ENCODE results near the gene DIRAS1. TPM values are rescaled to one million over a fixed set of nuclear protein-coding genes. Genes with fewer than 3 reads are reported as not detected.

Gene DIRAS1
- total and polyA plus RNA-seq, 2 of the 8 experiments (the other 6 are each of a cell fraction or from before 2014, with no cell fraction given), result 20.2 to 22.3 TPM

GRCh38 chr19:2675892-2676291 is 45.3 kb downstream of the DIRAS1 start:
- Histone ChIP-seq H3K23me2 (ENCODE audit: low read depth, low read length) (no peaks in the 10 kb centered on the region), H2BK5ac (ENCODE audit: low read depth, low read length) (no peak overlapping the region), H2BK12ac (ENCODE audit: low read depth, low read length) (no peak overlapping the region), H3K27me3 (replicated peaks in 1 of 4; ENCODE audit: control insufficient read depth in 3 of 4, extremely low read depth in 1 of 4, insufficient read depth in 3 of 4, low read length in 3 of 4) (no peaks in the 10 kb centered on the region; a peak in 2 of 7 replicates), H3K18ac (ENCODE audit: extremely low read depth, low read length) (no peak overlapping the region), H4K20me1 (replicated peaks in 1 of 2; ENCODE audit: control insufficient read depth in 1 of 2, insufficient read depth in 2 of 2, low read length in 2 of 2) (peaks cover 1 to 3% of the 10 kb centered on the region in 2 experiments), H2AK5ac (ENCODE audit: low read depth, low read length) (no peak overlapping the region), H4K8ac (ENCODE audit: extremely low read depth, insufficient read depth, low read length) (no peak overlapping the region), H3K36me3 (ENCODE audit: control insufficient read depth in 2 of 4, insufficient read depth in 4 of 4, low read length in 3 of 4) (no peaks in the 10 kb centered on the region), H3K9ac (replicated peaks in 1 of 4; ENCODE audit: extremely low read depth in 1 of 4, low read depth in 3 of 4, low read length in 3 of 4) (no peak overlapping the region; a peak in 1 of 7 replicates), H3K56ac (replicated peaks; ENCODE audit: insufficient read length, low read depth, low read length) (no peak overlapping the region), H3K14ac (ENCODE audit: insufficient read length) (no peak overlapping the region), H3K4me3 (ENCODE audit: extremely low read depth in 1 of 4, insufficient read depth in 2 of 4, low read depth in 3 of 4, low read length in 4 of 4) (no peak overlapping the region), H4K91ac (replicated peaks; ENCODE audit: insufficient read length, low read length) (no peak overlapping the region), H4K5ac (ENCODE audit: insufficient read length, low read depth, low read length) (no peak overlapping the region), H2BK15ac (ENCODE audit: low read length) (no peak overlapping the region), H3K4me1 (replicated peaks in 1 of 4; ENCODE audit: control insufficient read depth in 3 of 4, insufficient read depth in 4 of 4, low read length in 3 of 4) (peaks cover 5 to 10% (median 7%) of the 10 kb centered on the region in 4 experiments), H3K4me2 (ENCODE audit: insufficient read depth in 1 of 2, low read depth in 2 of 2, low read length in 2 of 2) (no peak overlapping the region), H3K9me3 (ENCODE audit: insufficient read depth in 2 of 2, low read depth in 1 of 2, low read length in 1 of 2) (no peaks in the 10 kb centered on the region), H3K27ac (ENCODE audit: low read depth, low read length) (no peak overlapping the region), H2BK20ac (ENCODE audit: low read length) (no peak overlapping the region), H3K23ac (ENCODE audit: insufficient read length) (no peak overlapping the region), H3K4ac (replicated peaks; ENCODE audit: insufficient read length, low read depth, low read length) (no peak overlapping the region), H3K79me1 (ENCODE audit: low read depth, low read length) (no peaks in the 10 kb centered on the region), H2AFZ (ENCODE audit: low read length) (no peak overlapping the region), H3K79me2 (ENCODE audit: control insufficient read depth in 1 of 2, insufficient read depth in 2 of 2, low read length in 2 of 2) (no peaks in the 10 kb centered on the region), H2BK120ac (replicated peaks; ENCODE audit: low read depth, low read length) (no peak overlapping the region)
- ChIA-PET CTCF (ENCODE audit: partially characterized antibody) (interaction anchor here (0.6 to 1.6 kb wide), 4 partner anchors 21 to 168 kb away, joined by 3 to 6 read pairs (median 4); no protein-coding TSS in a partner anchor), POLR2A (ENCODE audit: partially characterized antibody) (interaction anchor here (0.6 to 1.4 kb wide), 2 partner anchors 8 to 71 kb away, joined by 3 to 4 read pairs; no protein-coding TSS in a partner anchor)
- WGBS, 2 experiments (ENCODE audit: extremely low coverage in 1 of 2, insufficient coverage in 1 of 2, insufficient read length in 1 of 2, insufficient replicate concordance in 2 of 2, low coverage in 1 of 2, low lambda C conversion rate in 2 of 2, missing lambda C conversion rate in 1 of 2), result 87% methylated on average over 11 of the region's 11 CpGs; no CpG with 5 or more reads in 1 of the 2 experiments
- FAIRE-seq (no peak), DNase-seq (ENCODE audit: low read depth in 1 of 2, low spot score in 2 of 2) (no peak)
- no peak for TF ChIP-seq CBX5 (IDR thresholded peaks at IDR 0.05; ENCODE audit: low read depth, low read length)
- no peak for TF ChIP-seq GABPA (IDR thresholded peaks at IDR 0.05; ENCODE audit: borderline replicate concordance, insufficient read depth, low read length)
- TF ChIP-seq EZH2 (IDR thresholded peaks at IDR 0.05; ENCODE audit: low read depth, low read length, severe bottlenecking), result no peak
- TF ChIP-seq CHD1 (IDR thresholded peaks at IDR 0.05; ENCODE audit: low read depth, low read length), result no peak
- no peak for TF ChIP-seq TAF1 (IDR thresholded peaks at IDR 0.05; ENCODE audit: low read depth, low read length)
- TF ChIP-seq RAD21 (IDR thresholded peaks at IDR 0.05 in 1 of 2, conservative IDR thresholded peaks at IDR 0.05 in 1 of 2; ENCODE audit: low read depth in 2 of 2, low read length in 2 of 2), result no peak
- no peak for TF ChIP-seq ASH2L (IDR thresholded peaks at IDR 0.05; ENCODE audit: low read length)
- TF ChIP-seq TCF12 (IDR thresholded peaks at IDR 0.05; ENCODE audit: low read depth, low read length), result no peak
- no peak for TF ChIP-seq POU5F1 (IDR thresholded peaks at IDR 0.05; ENCODE audit: low read depth, low read length)
- no peak for TF ChIP-seq RXRA (IDR thresholded peaks at IDR 0.05; ENCODE audit: insufficient read depth, low read depth, low read length)
- no peak for TF ChIP-seq HDAC2 (IDR thresholded peaks at IDR 0.05; ENCODE audit: borderline replicate concordance in 1 of 2, low read depth in 2 of 2, low read length in 2 of 2)
- no peak for TF ChIP-seq NANOG (IDR thresholded peaks at IDR 0.05; ENCODE audit: insufficient read depth, low read depth, low read length, poor library complexity, severe bottlenecking)
- TF ChIP-seq SIX5 (IDR thresholded peaks at IDR 0.05; ENCODE audit: low read depth, low read length), result no peak
- TF ChIP-seq ZNF274 (IDR thresholded peaks at IDR 0.05; ENCODE audit: borderline replicate concordance, extremely low read depth, low read length), result no peak

Data from H1 (cell line).